PC-9 (cell line): ENCODE data around the gene CACNB1. TPM values are rescaled to one million over a fixed set of nuclear protein-coding genes. Genes with fewer than 3 reads are reported as not detected.

ENCODE experiments used
- BruUV-seq: library from RNA; stranded (reverse); fragments of 400-500 nt; replicated peaks from 2 replicates; lab custom pipeline; 2021; lab: Mats Ljungman, UMichigan
- CTCF ChIA-PET: fragments of 300-600 bp; sonication (Branson Sonifier 250); formaldehyde crosslinking; loops from one replicate; lab custom pipeline; 2022; ENCODE audit warnings: antibody characterized with exemption; lab: Charles Lee
- POLR2A ChIA-PET: fragments of 300-600 bp; sonication (Branson Sonifier 250); formaldehyde crosslinking; loops from one replicate; lab custom pipeline; 2022; ENCODE audit warnings: antibody characterized with exemption; ENCODE audit not compliant: unreplicated experiment; lab: Charles Lee
- DNase-seq, 2 experiments: peaks; one replicate each; pipeline versions ENCODE4 v3.0.0 to v3.0.0-alpha.2; 2015 to 2022; ENCODE audit warnings: mixed read lengths in 1 of 2
- H2AFZ ChIP-seq: fragments of 200-600 bp; sonication (generic); 2 replicates; pipeline ENCODE4 v1.8.1; 2017; ENCODE audit warnings: antibody characterized with exemption
- H3F3A ChIP-seq: fragments of 200-600 bp; sonication (generic); 2 replicates; pipeline ENCODE4 v1.8.1; 2017; ENCODE audit warnings: antibody characterized with exemption, mild to moderate bottlenecking, low read depth; ENCODE audit not compliant: insufficient read depth
- H3K27ac ChIP-seq: fragments of 200-600 bp; sonication (generic); 2 replicates; pipeline ENCODE4 v1.6.1; 2016; ENCODE audit warnings: mixed run types
- H3K27me3 ChIP-seq: fragments of 200-600 bp; sonication (generic); 2 replicates; pipeline ENCODE4 v1.6.1; 2016; ENCODE audit warnings: low read depth, mixed run types; ENCODE audit not compliant: insufficient read depth
- H3K36me3 ChIP-seq: fragments of 200-600 bp; sonication (generic); 2 replicates; pipeline ENCODE4 v1.6.1; 2016; ENCODE audit warnings: low read depth, mixed run types
- H3K4me1 ChIP-seq: fragments of 200-600 bp; sonication (generic); replicated peaks from 2 replicates; pipeline ENCODE4 v1.6.1; 2016; ENCODE audit warnings: mixed run types; ENCODE audit not compliant: insufficient read depth
- H3K4me2 ChIP-seq: fragments of 200-600 bp; sonication (generic); 2 replicates; pipeline ENCODE4 v1.6.1; 2017; ENCODE audit warnings: mixed run types
- H3K4me3 ChIP-seq: fragments of 200-600 bp; sonication (generic); 2 replicates; pipeline ENCODE4 v1.6.1; 2016; ENCODE audit warnings: mixed run types
- H3K79me2 ChIP-seq: fragments of 200-600 bp; sonication (generic); 2 replicates; pipeline ENCODE4 v1.6.1; 2017; ENCODE audit warnings: low read depth, mixed run types
- H3K9me2 ChIP-seq: fragments of 200-600 bp; sonication (generic); 2 replicates; pipeline ENCODE4 v1.8.1; 2017; ENCODE audit warnings: mild to moderate bottlenecking; ENCODE audit not compliant: insufficient read depth
- H3K9me3 ChIP-seq: fragments of 200-600 bp; sonication (generic); 2 replicates; pipeline ENCODE4 v1.8.1; 2016; ENCODE audit warnings: low read depth; ENCODE audit not compliant: insufficient read depth
- H4K20me1 ChIP-seq: fragments of 200-600 bp; sonication (generic); 2 replicates; pipeline ENCODE4 v1.8.1; 2017; ENCODE audit not compliant: insufficient read depth
- EZH2 ChIP-seq: fragments of 200-600 bp; sonication (generic); IDR thresholded peaks from 2 replicates; pipeline ENCODE4 v1.8.0; 2017; ENCODE audit warnings: antibody characterized with exemption, low read depth
- intact Hi-C: fragments of 100-400 bp; cut with micrococcal nuclease; formaldehyde crosslinking; loops from one replicate; pipeline ENCODE4 v1.10.0; 2022; ENCODE audit not compliant: unreplicated experiment
- total RNA-seq: library from RNA; stranded (reverse); gene quantifications from 2 replicates; pipeline ENCODE4 v1.2.3, GENCODE V29; 2021
- TF ChIP-seq, protein P1 (sequence below): fragments of 200-600 bp; sonication (generic); conservative IDR thresholded peaks from 2 replicates; pipeline ENCODE4 v1.6.1; 2017; ENCODE audit warnings: mixed run types, antibody characterized with exemption, mild to moderate bottlenecking, moderate library complexity

CACNB1 gene
- total RNA-seq, 1 experiment from 2014 or later = 21.4 TPM

GRCh38 chr17:39224778-39225307 lies 27.4 kb upstream of the CACNB1 start:
- no peak for TF ChIP-seq EZH2
- TF ChIP-seq, protein P1, sequence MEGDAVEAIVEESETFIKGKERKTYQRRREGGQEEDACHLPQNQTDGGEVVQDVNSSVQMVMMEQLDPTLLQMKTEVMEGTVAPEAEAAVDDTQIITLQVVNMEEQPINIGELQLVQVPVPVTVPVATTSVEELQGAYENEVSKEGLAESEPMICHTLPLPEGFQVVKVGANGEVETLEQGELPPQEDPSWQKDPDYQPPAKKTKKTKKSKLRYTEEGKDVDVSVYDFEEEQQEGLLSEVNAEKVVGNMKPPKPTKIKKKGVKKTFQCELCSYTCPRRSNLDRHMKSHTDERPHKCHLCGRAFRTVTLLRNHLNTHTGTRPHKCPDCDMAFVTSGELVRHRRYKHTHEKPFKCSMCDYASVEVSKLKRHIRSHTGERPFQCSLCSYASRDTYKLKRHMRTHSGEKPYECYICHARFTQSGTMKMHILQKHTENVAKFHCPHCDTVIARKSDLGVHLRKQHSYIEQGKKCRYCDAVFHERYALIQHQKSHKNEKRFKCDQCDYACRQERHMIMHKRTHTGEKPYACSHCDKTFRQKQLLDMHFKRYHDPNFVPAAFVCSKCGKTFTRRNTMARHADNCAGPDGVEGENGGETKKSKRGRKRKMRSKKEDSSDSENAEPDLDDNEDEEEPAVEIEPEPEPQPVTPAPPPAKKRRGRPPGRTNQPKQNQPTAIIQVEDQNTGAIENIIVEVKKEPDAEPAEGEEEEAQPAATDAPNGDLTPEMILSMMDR = no peak
- ChIA-PET CTCF (no interaction called here), POLR2A (no interaction called here)
- H3K79me2 ChIP-seq = no peaks in the 10 kb centered on the region
- no peaks in the 10 kb centered on the region for H3K9me2 ChIP-seq
- H3K4me1 ChIP-seq = peaks cover 10% of the 10 kb centered on the region; the same call in 1 of the 2 replicates
- H3K36me3 ChIP-seq = no peaks in the 10 kb centered on the region
- peaks cover 4% of the 10 kb centered on the region; the same call in 1 of the 2 replicates for H3F3A ChIP-seq
- H4K20me1 ChIP-seq = no peaks in the 10 kb centered on the region
- no peaks in the 10 kb centered on the region for H3K9me3 ChIP-seq
- H3K4me3 ChIP-seq = no peak overlapping the region
- no TSS peak for BruUV-seq
- intact Hi-C loops = no loop called here
- H2AFZ ChIP-seq = no peak overlapping the region
- DNase-seq = no peak
- H3K27me3 ChIP-seq = no peaks in the 10 kb centered on the region
- H3K4me2 ChIP-seq = no peak overlapping the region
- H3K27ac ChIP-seq = no peak overlapping the region

DNA sequence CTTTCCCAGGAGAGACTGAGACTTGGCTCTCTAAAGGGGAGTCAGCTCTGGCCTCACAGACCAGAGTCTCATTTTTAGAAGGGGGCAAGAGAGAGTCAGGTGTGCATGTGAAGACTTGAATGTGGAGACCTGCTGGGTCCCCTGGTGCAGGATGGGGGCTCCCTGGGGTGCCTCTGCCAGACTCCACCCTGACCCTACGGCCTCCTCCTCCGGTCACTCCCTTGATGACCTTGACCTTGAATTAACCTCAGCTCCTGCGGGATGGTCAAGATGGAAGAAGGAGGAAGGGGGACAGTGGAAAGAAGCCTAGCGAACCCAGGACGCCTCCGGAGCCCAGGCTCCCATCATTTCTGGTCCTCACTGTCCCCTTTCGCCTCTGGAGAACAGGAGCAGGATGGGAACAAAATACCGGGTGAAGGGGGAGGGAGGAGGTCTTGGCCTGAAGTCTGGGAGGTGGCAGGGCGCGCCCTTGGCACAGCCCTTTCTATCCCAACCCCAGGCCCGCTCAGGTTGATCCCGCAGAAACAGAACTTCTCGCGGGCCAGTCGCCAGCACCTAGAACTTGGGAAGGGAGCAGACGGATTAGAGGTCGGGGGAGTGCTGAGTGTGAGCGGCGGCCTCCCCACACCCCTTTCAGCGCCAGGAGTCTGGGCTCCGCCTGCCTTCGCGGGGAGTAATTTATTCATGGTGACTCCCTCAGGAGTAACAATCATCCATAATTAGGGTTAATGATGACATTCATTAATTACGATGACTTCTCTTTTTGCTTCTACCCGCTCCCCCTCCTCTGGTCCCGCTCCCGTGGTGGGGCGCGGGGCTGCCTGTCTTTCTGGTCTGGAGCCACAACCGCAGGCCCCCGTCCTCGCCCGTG lies 26.7 kb upstream of the CACNB1 start:
- H3K9me3 ChIP-seq = no peaks in the 10 kb centered on the region
- CTCF ChIA-PET = no interaction called here
- POLR2A ChIA-PET = no interaction called here
- no peaks in the 10 kb centered on the region for H3K27me3 ChIP-seq
- H3K4me3 ChIP-seq = no peak overlapping the region
- H3F3A ChIP-seq = peaks cover 4% of the 10 kb centered on the region; the same call in 1 of the 2 replicates
- DNase-seq = no peak
- no peak overlapping the region for H3K27ac ChIP-seq
- H3K36me3 ChIP-seq = no peaks in the 10 kb centered on the region
- H4K20me1 ChIP-seq = no peaks in the 10 kb centered on the region
- no peak overlapping the region for H3K4me2 ChIP-seq
- H3K9me2 ChIP-seq = no peaks in the 10 kb centered on the region
- TF ChIP-seq, protein P1 = no peak
- TF ChIP-seq EZH2 = no peak
- BruUV-seq = no TSS peak
- H3K4me1 ChIP-seq = peaks cover 3% of the 10 kb centered on the region; the same call in 1 of the 2 replicates
- H2AFZ ChIP-seq = no peak overlapping the region
- intact Hi-C loops = no loop called here
- H3K79me2 ChIP-seq = no peaks in the 10 kb centered on the region

DNA sequence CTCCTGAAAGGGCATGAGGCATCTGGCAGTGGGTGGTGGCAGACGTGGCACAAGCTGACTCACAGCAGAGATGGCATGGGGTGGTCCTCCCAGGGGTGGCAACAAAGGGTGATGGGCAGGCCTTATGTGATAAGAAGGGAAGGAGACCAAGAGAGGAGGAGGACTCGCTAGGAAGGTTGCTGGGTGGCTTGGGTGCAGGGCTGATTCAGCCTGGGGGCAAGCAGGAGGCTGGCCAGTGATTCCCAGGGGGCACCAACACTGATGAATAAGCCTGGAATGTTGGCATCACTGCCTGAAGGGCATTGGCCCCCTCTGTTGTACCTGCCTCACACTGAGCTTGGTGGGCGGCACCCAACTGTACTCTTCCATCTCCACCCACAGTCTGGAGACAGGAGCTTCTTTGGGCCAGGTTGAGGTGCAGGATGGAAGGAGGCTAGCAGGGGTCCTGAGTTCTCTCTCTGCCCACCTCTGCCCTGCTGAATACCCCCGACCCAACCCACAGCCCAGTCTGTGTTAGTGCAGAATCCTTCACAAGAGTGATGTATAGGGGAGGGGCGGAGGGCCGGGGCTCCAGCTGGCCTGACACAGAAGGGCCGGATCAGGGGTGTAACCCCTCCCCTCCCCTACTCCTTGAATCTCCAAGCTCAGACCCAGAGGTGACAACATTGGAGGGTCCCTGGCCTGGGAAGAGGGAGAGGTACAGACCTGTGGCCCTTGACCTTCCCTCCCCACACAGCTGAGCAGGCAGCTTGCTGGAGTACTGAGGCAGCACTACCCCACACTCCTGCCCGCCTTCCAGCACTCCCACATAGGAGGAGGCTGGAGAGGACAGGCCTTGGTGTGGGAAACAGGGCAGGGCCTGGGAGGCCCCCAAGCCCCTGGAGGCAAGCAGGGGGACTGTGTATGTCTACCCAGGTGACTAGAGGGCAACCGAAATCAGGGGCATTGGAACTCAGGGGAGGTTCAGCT lies 25.7 kb upstream of the CACNB1 start:
- H3K79me2 ChIP-seq = no peaks in the 10 kb centered on the region
- H3K27me3 ChIP-seq = no peaks in the 10 kb centered on the region
- H3K9me3 ChIP-seq = no peaks in the 10 kb centered on the region
- no peak overlapping the region for H2AFZ ChIP-seq
- H3K4me1 ChIP-seq = no peaks in the 10 kb centered on the region
- CTCF ChIA-PET = interaction anchor here (0.6 kb wide), 1 partner anchor 12 kb away, joined by 20 read pairs; no protein-coding TSS in a partner anchor
- H3K4me3 ChIP-seq = no peak overlapping the region
- H3K9me2 ChIP-seq = no peaks in the 10 kb centered on the region
- intact Hi-C loops = no loop called here
- H3K36me3 ChIP-seq = no peaks in the 10 kb centered on the region
- POLR2A ChIA-PET = no interaction called here
- H3K27ac ChIP-seq = no peak overlapping the region
- DNase-seq = peak in 1 of 2 experiments; percentile 51
- H3K4me2 ChIP-seq = no peak overlapping the region
- BruUV-seq = no TSS peak
- H3F3A ChIP-seq = no peaks in the 10 kb centered on the region
- no peaks in the 10 kb centered on the region for H4K20me1 ChIP-seq
- TF ChIP-seq, protein P1 = no peak
- no peak for TF ChIP-seq EZH2
